ENCODE measurements around the gene OSR1. TPM values are rescaled to one million over a fixed set of nuclear protein-coding genes. Genes with fewer than 3 reads are reported as not detected.

OSR1 gene
- total and polyA plus RNA-seq, 9 of the 15 experiments (the other 6 are each of a cell fraction or from before 2014, with no cell fraction given), result not detected

- TF ChIP-seq ARID4B (CRISPR knock-in tag; IDR thresholded peaks at IDR 0.05), result no peak
- no peak for TF ChIP-seq DPF2 (IDR thresholded peaks at IDR 0.05)
- TF ChIP-seq HNRNPUL1 (IDR thresholded peaks at IDR 0.05; ENCODE audit: low read length), result no peak
- TF ChIP-seq ETS2 (tag; IDR thresholded peaks at IDR 0.05; ENCODE audit: borderline replicate concordance, poor library complexity, severe bottlenecking), result no peak
Observed at GRCh38 chr2:19403785-19404184, 45.4 kb upstream of the OSR1 start (continued).

GRCh38 chr2:19392191-19392590 is 33.8 kb upstream of the OSR1 start:
- in situ Hi-C loops (cut with MboI) (no loop called here), intact Hi-C loops (cut with micrococcal nuclease) (no loop called here)
- ATAC-seq (no peak), FAIRE-seq (no peak), DNase-seq (ENCODE audit: extremely low read depth in 1 of 4, low spot score in 3 of 4) (no peak)
- H3K9me3 ChIP-seq (replicated peaks; ENCODE audit: control insufficient read depth, insufficient read depth, low read depth, low read length), result no peaks in the 10 kb centered on the region
- no TSS peak for BruUV-seq (replicated peaks)
- WGBS (ENCODE audit: insufficient coverage, low coverage, missing lambda C conversion rate), result 0% methylated on average over 4 of the region's 4 CpGs
- no peak overlapping the region for H3K4me3 ChIP-seq
- CTCF ChIA-PET (ENCODE audit: low intra/inter-chr PET ratio), result no interaction called here
- POLR2A ChIA-PET, result no interaction called here
- H4K20me1 ChIP-seq (replicated peaks; ENCODE audit: control insufficient read depth, insufficient read depth, low read length), result no peaks in the 10 kb centered on the region
- no peaks in the 10 kb centered on the region for H3K27me3 ChIP-seq (ENCODE audit: control insufficient read depth in 2 of 2, insufficient read depth in 2 of 2, low read length in 2 of 2)
- no peaks in the 10 kb centered on the region for H3K79me2 ChIP-seq (ENCODE audit: control insufficient read depth, insufficient read depth, low read length)
- H2AFZ ChIP-seq (ENCODE audit: low read depth, low read length), result no peak overlapping the region
- H3K36me3 ChIP-seq (ENCODE audit: control insufficient read depth, insufficient read depth, low read length), result no peaks in the 10 kb centered on the region
- H3K4me2 ChIP-seq (ENCODE audit: insufficient read depth, low read length), result no peak overlapping the region
- no peaks in the 10 kb centered on the region for H3K9me1 ChIP-seq (ENCODE audit: control insufficient read depth, insufficient read depth, low read length)
- H3K4me1 ChIP-seq (replicated peaks in 1 of 2; ENCODE audit: control insufficient read depth in 2 of 2, insufficient read depth in 2 of 2, low read length in 2 of 2), result no peaks in the 10 kb centered on the region
- no peak overlapping the region for H3K27ac ChIP-seq (ENCODE audit: extremely low read depth, low read depth, low read length)
- H3K9ac ChIP-seq (ENCODE audit: insufficient read depth in 1 of 2, low read depth in 2 of 2, low read length in 2 of 2), result no peak overlapping the region
- TF ChIP-seq CEBPG (CRISPR knock-in tag; IDR thresholded peaks at IDR 0.05), result no peak
- no peak for TF ChIP-seq CEBPG (tag; conservative IDR thresholded peaks at IDR 0.05 in 1 of 2, IDR thresholded peaks at IDR 0.05 in 1 of 2)
- no peak for TF ChIP-seq KLF1 (tag; IDR thresholded peaks at IDR 0.05)
- no peak for TF ChIP-seq AFF4 (CRISPR knock-in tag; IDR thresholded peaks at IDR 0.05)
- TF ChIP-seq FOXP4 (CRISPR knock-in tag; IDR thresholded peaks at IDR 0.05; ENCODE audit: borderline replicate concordance), result no peak
- no peak for TF ChIP-seq ADNP (tag; IDR thresholded peaks at IDR 0.05)
- TF ChIP-seq ELF2 (CRISPR knock-in tag; IDR thresholded peaks at IDR 0.05), result no peak
- no peak for TF ChIP-seq PHTF2 (CRISPR knock-in tag; IDR thresholded peaks at IDR 0.05)
